ENCODE data around the gene OR10V1.

The OR10V1 gene, protein sequence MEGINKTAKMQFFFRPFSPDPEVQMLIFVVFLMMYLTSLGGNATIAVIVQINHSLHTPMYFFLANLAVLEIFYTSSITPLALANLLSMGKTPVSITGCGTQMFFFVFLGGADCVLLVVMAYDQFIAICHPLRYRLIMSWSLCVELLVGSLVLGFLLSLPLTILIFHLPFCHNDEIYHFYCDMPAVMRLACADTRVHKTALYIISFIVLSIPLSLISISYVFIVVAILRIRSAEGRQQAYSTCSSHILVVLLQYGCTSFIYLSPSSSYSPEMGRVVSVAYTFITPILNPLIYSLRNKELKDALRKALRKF

DNA sequence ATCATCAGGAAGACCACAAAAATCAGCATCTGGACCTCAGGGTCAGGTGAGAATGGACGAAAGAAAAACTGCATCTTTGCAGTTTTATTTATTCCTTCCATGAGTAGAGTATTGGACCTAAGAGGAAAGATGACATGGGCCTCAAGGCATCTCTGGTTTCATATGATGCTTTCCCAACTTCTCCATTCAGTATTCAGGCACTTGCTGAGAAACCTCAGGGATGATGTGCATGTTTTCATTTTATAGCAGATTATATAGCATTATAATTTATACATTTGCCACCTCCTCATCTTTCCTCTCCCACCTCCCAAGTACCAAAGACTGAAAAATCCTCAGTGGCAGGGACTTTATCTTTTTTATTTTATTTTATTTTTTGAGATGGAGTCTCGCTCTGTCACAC is at the start of gene OR10V1:
TSS of gene OR10V1 (minus strand) at position 101 of the 400 bp plus-strand sequence. CDS start at position 101, 0 bp downstream.
- no peak for DNase-seq

DNA sequence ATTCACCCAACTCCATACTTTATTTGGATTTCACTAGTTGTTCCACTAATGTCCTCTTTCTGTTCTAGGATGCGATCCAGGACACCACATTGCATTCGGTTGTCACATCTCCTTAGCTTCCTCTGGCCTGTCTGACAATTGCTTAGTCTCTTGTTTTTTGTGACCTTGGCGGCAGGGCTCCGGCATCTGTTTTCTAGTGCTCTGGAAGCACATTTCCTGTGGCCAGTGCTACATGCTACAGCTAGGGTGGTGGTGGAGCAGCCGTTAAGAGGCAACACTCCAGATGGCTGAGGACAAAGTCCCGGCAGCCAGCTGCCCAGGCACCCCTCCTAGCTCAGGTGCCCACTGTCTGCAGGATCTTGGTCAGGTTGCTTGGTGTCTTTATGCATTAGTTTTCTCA is 48.3 kb upstream of the OR10V1 start:
- no peak for DNase-seq

DNA sequence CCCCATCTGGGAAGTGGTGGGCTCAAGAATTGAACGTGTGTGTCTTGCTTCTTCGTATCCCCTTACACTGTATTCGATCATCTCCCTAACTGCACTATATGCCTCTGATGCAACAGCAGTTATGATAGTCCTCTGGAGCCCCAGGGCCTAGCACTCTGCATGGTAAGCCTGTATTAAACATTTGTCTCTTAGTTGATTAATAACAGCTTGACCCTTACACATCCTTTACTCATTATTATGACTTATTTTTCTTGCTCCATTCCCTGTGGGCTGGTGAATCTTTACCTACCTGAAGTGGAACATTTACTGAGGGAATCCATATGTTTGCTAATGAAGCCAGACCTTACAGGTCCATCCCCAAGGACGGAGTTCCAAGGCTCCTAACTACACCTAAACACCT is 47.1 kb upstream of the OR10V1 start:
- no peak for DNase-seq

DNA sequence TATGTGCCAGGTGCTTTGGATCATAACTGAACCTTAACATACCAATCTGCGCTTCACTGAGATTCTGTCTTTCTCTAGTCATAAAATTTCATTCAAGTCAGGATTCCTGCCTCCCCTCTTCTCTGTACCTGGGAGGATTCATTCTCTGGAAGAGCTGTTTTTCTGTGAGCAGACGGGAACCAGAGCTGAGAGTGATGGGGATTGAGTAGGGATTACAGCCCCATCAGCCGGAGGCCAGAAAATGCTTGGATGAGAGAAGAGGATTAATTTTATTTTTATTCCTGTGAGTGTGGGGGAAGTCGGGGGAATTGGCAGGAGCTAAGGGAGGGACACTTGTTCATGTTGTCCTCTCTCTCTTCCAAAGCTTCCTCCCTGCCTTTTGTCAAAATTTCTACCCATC is 46.3 kb upstream of the OR10V1 start:
- DNase-seq = no peak

DNA sequence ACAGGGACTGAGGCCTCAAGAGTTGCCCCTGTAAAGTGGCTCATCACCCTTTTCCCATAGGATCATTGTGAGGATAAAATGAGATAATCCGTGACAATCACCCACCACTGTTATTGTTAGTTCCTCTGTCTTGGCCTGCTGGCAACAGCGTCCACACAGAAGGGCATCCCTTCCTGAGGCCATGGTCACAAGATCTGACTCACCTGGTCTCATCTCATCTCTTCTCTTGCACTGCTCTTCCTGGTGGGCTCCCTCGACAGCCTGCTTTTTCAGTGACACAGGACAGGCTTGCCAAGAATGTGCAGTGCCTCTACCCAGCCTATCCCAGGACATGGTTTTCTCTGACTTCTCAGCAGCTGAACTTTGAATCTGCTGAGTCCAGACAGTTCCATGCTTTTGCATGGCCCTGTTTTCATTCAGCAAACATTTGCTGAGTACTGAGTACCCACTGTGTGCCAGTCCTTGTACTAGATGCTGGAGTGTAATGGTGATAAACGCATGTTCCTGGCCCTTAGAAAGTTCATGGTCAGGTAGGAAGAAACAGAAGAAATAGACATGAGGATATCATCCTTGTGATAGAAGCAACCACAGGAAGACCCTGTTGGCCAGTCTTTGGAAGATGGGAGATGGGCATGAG is 44.9 kb upstream of the OR10V1 start:
- no peak for DNase-seq

DNA sequence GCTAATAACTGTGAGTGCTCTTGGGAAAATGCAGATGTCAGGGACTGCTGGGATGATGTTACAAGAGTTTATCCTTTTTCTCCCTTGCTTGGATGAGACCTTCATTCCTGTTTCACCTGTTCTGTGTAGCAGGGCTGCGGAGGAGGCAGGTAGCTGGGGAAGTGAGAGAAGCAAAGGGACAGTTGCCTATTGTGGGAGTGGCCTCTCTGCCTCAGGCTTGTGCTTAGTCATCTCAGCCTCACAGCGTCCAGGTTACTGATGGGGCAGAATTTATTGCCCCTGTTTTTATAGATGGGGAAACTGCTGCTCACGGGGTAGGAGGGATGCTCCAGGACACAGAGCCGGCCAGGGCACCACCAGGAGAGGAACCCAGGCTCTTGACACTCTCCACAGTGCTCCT is 43.2 kb upstream of the OR10V1 start:
- no peak for DNase-seq

DNA sequence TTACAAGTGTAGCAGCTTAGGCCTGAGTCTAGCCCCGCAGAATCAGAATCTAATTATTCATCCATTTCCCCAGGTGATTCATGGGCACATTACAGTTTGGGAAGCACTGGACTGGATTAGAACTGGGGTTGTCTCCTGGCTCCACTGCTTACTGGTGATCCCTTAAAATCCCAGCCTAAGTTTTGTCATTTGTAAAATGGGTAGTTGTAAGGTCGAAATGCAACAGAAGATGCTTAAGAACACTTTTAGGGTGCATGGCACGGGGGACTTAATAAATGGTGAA is 42.9 kb upstream of the OR10V1 start:
- no peak for DNase-seq

DNA sequence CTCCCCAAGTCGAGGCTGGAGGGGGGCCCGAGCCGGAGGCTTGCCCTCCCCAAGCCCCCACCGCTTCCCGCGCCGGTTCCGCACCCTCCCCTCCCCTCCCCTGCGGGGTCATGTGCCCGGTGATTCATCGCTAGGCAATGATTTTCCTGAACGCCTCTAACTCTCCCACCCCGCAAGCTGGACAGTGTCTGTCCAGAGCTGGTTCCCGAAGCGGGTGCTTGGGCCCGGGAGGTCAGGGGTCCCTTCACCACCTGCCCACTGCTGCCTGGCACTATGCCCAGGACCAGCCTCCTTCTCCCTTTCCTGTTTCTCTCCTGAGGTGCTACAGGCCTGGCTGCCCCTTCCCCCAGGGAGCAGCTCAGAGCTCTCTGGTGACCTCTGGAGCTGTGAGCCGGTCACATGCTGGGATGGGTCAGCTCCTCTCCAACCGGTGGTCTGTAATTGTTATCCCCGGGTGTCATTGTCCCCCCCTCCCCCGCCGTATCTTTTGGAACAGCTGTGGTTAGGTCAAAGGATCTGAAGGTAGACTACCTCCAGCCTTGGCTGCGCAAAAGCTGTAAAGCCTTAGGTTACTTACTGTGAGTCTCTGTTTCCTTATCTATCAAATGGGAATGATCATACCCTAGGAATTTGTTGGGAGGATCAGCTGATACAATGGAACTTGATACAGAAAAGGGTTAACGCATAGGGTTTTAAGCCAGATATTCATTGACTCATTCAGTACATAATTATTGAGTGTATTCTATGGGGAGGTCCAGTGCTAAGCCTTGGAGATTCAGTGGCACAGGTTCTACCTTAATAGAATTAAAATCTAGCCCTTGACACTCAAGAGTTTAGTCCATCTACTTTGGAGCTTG is 42.3 kb upstream of the OR10V1 start:
- no peak for DNase-seq

DNA sequence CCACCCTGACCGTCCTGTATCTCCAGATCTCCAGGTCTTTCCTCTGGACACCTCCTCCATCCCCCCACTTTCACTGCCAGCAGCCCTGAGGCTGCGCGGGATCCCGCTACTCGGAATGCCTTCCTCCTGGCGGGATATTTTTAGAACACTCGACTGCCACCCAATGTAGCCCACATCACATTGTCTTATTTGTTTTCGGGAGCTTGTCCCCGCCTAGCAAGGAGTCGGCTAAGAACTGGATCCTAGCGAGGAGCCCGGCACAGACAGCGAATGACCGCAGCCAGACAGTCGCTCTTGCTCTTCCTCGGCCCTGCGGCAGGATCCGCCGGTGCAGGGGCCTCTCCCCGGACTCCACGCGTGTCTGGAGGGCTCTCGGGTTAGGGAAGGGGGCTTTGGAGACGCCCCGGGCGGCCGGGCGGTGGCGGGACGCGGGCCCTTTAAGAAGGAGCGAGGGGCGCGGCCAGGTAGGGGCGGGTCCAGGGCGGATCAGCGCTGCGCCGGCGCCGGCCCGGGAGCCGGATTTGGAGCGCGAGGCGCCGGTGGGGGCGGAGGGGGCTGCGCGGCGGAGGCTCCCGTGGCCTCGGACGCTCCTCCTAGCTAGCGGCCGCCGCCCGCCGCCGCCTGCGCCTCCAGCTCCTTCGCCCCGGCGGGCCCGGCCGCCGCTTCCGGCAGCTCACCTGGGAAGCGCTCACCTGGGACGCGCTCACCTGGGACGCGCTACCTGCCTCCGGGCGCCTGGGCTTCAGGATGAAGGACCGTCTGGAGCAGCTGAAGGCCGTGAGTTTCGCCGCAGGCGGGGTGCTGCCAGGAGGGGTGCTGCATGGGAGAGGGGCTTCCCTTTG is 41.4 kb upstream of the OR10V1 start, which contains the start of gene STX3:
TSS of gene STX3 (plus strand) at position 518 of the 842 bp plus-strand sequence. CDS start at position 748, 230 bp downstream.
- no peak for DNase-seq

DNA sequence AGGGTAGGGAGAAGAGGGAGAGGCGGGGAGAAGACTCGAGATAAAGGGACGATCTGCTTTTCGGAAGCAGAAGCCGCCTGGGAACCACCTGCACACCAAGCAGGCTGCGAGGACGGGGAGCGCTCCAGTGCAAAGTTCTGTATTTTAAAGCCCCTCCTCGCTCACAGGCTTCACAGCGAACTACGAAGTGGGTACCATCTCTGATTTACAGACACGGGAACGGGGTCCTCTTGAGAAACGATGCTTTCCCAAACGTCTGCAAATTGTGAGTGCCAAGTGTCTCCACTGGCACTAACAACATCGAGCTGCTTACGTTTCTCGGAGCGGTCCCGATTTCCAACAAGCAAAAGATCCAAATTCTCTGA is 40.8 kb upstream of the OR10V1 start:
- DNase-seq = no peak

DNA sequence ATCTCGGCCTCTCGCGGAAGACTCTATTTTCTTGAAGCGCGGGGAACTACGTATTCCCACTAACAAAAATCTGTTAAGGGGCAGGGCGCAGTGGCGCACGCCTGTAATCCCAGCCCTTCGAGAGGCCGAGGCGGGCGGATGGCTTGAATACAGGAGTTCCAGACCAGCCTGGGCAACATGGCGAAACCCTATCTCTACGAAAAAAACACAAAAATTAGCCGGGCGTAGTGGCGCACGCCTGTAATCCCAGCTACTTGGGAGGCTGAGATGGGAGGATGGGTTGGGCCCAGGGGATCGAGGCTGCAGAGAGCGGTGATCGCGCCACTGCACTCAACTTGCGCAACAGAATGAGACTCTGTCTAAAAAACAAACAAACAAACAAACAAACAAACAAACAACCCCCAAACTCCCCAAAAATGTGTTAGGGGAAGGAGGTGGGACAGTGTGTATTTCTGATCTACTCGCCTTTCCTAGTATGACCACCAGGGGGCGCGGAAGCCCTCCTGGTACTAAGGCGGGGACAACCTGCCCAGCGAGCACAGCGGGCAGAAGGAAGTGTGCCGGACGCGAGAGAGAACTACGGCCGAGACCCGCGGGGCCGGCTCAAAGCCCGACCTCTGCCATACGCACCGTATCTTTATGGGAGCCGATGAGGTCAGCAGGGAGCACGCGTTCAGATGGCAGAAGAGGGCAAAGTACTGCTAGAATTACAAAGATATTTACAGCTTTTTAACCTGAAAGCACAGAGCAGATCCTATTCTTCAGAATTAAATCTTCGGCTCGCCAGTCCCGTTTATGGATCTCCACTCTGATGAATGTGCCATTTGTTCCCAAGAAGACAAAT is 40.2 kb upstream of the OR10V1 start:
- DNase-seq = no peak

DNA sequence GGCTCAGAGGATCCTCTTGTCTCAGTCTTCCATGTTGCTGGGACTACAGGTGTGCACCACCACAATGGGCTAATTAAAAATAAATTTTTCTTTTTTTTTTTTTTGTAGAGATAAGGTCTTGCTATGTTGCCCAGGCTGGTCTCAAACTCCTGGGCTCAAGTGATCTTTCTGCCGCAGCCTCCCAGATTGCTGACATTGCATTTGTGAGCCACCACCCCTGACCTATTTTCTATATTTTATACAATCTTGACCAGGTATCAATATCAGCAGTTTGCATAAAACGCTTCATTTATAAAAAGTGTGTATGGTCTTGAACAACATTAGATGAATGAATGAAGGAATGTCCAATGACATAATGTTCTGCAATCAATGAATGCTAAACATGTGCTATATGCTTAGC is 32.5 kb upstream of the OR10V1 start:
- no peak for DNase-seq

DNA sequence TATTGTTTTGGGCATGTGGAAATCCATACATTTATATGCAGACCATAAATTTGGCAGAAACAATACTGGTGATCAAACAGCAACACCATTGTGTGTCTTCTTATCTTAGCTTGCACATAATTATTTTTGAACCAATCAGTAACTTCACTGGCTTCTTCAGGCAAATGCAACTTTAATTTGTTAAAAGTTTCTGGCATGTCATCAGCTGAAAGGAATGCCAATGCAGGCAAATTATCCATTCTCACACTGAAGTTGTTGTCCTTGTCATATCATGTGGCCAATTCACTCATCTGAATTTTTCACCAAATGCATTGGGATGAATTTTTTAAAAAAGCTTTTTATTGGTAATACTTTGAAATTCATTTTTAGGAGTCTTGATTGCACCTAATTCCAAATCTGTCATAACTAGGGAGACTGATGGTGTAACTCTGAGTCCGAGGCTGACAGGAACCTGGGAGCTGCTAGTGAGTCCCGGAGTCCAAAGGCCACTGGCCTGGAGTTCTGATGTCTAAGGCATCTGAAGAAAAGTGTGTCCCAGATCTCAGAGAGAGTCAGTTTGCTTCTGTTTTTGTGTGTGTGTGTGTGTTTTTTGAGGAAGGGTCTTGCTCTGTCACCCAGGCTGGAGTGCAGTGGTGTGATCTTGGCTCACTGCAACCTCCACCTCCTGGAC is 17.4 kb upstream of the OR10V1 start:
- DNase-seq = no peak

DNA sequence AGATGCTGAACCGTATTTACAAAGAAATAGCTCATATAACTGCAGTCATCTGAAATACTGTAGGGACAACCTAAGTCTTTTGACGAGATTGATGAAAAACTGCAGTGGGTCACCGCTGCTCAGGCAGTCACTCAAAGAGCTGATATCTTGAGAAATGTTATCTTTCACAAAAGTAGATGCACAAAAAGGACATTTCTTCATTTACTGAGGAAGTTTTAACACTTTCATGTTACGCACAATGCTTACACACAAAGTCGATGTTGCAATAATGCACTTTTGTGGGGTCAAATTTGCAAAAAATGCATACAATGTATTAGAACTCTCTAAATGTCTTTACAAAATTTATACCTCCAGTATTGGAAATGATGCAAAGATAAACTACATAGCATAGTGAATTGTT is 16.2 kb upstream of the OR10V1 start:
- DNase-seq = no peak

DNA sequence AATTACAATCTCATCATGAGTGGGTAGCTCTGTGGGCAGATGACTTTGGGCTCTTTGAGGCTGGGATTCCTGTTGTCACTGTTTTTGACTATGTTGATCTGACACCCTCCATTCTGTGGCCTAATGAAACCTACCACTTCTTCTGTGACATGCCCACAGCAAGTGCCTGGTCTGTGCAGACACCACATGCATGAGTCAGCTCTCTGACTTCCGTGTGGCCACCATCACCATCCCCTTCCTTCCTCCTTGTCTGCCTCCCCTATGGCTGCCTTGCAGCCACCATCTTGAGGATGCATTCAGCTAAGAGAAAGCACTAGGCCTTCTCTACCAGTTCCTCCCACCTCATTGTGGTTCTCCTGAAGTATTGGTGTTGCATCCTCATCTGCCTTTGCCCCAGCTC is 15.3 kb upstream of the OR10V1 start:
- no peak for DNase-seq

DNA sequence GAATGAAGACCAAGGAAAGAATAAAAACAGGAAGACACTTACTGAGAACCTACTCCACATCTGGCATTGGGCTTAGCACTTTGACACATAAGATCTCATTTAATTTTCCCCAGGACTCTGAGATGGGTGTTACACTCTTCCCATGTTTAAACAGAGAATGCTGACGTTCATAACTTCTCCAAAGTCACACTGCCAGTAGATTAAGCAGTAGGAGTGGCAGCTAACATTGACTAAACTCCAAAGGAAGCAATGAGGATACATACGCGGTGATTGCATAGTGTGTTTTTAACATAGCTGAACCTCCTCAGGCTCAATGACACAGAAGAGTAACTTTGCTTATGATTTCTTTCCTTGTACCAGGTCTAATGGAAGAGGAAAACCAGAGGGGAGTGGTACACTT is 14.5 kb upstream of the OR10V1 start:
- DNase-seq = no peak

DNA sequence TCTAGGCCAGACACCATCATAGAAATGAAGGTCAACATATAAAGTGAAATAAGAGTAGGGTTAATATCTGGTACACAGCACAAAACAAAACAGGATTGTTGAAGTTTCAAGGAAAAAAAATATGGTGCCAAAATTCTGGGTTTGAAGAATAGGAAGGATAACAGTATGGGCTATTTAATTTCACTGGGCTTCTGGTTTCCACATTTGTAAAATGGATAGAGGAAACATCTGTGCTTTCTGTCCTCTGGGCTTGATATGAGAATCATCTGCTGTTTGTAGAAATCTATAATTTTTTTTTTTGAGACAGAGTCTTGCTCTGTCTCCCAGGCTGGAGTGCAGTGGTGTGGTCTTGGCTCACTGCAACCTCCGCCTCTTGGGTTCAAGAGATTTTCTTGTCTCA is 13.8 kb upstream of the OR10V1 start:
- DNase-seq = no peak

DNA sequence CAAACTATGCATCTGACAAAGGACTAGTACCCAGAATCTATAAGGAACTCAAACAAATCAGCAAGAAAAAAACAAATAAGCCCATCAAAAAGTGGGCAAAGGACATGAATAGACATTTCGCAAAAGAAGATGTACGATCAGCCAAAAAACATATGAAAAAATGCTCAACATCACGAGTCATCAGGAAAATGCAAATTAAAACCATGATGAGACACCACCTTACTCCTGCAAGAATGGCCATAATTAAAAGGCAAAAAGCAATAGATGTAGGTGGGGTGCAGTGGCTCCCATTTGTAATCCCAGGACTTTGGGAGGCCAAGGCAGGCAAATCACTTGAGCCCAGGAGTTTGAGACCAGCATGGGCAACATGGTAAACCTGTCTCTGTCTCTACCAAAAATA is 10.4 kb upstream of the OR10V1 start:
- DNase-seq = no peak

DNA sequence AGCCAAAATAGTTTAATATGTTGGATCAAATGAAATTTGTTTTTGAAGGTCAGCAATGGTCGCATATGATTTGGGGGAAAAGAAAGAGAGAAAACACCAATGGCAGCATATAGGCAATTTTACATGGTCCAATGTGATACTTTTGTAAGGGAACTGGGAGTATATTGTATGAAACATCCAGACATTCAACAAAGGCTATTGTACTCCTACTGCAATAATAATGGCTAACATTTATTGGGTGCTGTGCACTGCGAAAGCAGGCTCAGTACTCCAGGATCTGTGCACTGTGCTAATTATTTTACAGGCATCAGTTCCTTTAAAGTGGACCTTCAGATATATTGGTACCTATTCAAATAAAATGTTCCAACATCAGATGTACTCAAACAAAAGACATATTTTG is 5.9 kb upstream of the OR10V1 start:
- DNase-seq = no peak

DNA sequence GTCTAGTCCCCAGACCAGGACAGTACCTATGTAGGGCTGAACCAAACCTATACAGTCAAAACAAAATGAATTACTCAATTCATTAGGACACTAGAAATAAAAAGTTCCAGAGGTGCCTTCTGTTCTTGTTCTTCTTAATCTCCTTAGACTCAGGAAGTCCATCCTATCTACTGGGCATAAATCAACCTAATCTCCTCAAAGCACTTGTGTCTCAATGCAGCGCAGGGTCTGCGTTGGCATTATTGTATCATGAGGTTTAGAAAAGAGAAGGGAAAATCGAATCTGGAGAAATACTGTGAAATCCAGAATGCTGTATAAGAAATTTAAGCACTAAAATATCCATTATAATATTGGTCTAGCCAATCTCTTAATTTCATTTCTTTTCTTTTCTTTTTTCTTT is 2.4 kb upstream of the OR10V1 start:
- DNase-seq = no peak

DNA sequence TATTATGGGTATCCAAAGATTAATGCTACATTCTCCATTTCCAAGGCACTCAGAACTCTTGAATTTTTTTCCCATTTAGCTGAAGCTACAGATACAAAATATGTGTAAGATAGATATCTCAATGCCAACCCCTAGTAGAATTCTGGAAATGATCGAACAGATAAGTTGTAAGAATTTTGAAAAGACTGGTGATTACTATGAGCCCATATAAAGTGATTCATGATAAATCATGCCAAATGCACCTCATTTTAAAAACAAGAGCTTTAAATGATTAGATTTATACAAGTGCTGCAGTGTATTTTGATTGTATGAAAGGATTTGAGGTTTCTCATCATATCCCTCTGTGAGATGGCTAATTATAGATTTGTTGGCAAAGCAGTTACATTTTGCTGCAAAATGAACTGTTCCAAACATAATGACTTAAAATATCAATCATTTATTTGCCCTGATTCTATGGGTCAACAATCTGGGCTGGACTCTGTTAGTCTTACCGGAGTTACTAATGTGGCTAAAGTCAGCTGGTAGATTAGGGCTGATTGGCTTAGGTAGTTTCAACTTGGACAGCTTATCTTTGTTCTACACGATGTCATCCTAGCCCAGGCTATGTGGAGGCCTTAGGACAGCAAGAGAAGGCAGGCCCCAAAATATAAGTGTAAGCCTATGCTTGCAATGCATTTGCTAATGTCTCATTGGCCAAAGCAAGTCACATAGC is 3.4 kb downstream of the OR10V1 start:
- DNase-seq = no peak
